GM23338 (cell line): ENCODE measurements around the gene HADHA.

ENCODE experiments used
- EZH2 ChIP-seq: fragments of 200-600 bp; sonication (generic); IDR thresholded peaks from one replicate; pipeline ENCODE4 v1.8.0; 2017; ENCODE audit warnings: antibody characterized with exemption, mild to moderate bottlenecking, low read depth; ENCODE audit not compliant: unreplicated experiment
- NANOG ChIP-seq: IDR thresholded peaks from 2 replicates; pipeline ENCODE4 v1.6.1; 2016; ENCODE audit warnings: antibody characterized with exemption, borderline replicate concordance
- TF ChIP-seq, protein P1 (sequence below), 2 experiments: fragments of 200-600 bp in 1 of 2; sonication (generic) in 1 of 2; conservative IDR thresholded peaks; 2 replicates each; pipeline versions ENCODE4 v1.5.1 to v1.6.1; 2016 to 2017; ENCODE audit warnings: antibody characterized with exemption in 2 of 2, low read depth in 2 of 2, mild to moderate bottlenecking in 2 of 2, moderate library complexity in 1 of 2

- TF ChIP-seq EZH2 (no peak), NANOG (no peak)
- TF ChIP-seq, protein P1, sequence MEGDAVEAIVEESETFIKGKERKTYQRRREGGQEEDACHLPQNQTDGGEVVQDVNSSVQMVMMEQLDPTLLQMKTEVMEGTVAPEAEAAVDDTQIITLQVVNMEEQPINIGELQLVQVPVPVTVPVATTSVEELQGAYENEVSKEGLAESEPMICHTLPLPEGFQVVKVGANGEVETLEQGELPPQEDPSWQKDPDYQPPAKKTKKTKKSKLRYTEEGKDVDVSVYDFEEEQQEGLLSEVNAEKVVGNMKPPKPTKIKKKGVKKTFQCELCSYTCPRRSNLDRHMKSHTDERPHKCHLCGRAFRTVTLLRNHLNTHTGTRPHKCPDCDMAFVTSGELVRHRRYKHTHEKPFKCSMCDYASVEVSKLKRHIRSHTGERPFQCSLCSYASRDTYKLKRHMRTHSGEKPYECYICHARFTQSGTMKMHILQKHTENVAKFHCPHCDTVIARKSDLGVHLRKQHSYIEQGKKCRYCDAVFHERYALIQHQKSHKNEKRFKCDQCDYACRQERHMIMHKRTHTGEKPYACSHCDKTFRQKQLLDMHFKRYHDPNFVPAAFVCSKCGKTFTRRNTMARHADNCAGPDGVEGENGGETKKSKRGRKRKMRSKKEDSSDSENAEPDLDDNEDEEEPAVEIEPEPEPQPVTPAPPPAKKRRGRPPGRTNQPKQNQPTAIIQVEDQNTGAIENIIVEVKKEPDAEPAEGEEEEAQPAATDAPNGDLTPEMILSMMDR (conservative IDR thresholded peaks at IDR 0.05; ENCODE audit: low read depth in 2 of 2) = no peak
These were observed 850 bp upstream of the HADHA start for GRCh38 chr2:26245231-26245732.
